Natural killer cell (primary cell): ENCODE measurements around the gene CST8. TPM values are rescaled to one million over a fixed set of nuclear protein-coding genes. Genes with fewer than 3 reads are reported as not detected.

Experiments used
- ATAC-seq, 3 donors: fragments of 150-1000 bp in 2 of 3; fragments of 200-7000 bp in 1 of 3; cut with Tn5 transposase; 1 replicate in 1 of 3; 2 replicates in 2 of 3; pipeline ENCODE4 v1.10.0; 2021; ENCODE audit warnings: mild to moderate bottlenecking in 2 of 3, moderate library complexity in 2 of 3
- DNase-seq, 2 donors: peaks; one replicate each; pipeline versions ENCODE4 v3.0.0 to v3.0.0-alpha.2; 2013 to 2021; ENCODE audit warnings: mixed read lengths in 1 of 2
- H3K27ac ChIP-seq: one replicate; pipeline ENCODE4 v1.5.1; 2013; ENCODE audit warnings: mild to moderate bottlenecking, low read length
- H3K27me3 ChIP-seq: one replicate; pipeline ENCODE4 v1.6.1; 2013; ENCODE audit warnings: low read length; ENCODE audit not compliant: control insufficient read depth, insufficient read depth
- H3K36me3 ChIP-seq: one replicate; pipeline ENCODE4 v1.6.1; 2013; ENCODE audit warnings: low read length; ENCODE audit not compliant: control insufficient read depth, insufficient read depth
- H3K4me1 ChIP-seq: one replicate; pipeline ENCODE4 v1.6.1; 2013; ENCODE audit warnings: low read length; ENCODE audit not compliant: control insufficient read depth, insufficient read depth
- H3K4me3 ChIP-seq: one replicate; pipeline ENCODE4 v1.5.1; 2013; ENCODE audit warnings: low read length
- H3K9me3 ChIP-seq: one replicate; pipeline ENCODE4 v1.6.1; 2013; ENCODE audit warnings: low read length; ENCODE audit not compliant: control insufficient read depth, insufficient read depth
- H3K27ac Mint-ChIP-seq, 2 donors: one replicate each; pipeline ENCODE4 v1.8.0; 2022; ENCODE audit warnings: mild to moderate bottlenecking in 2 of 2, mixed read lengths in 2 of 2, moderate library complexity in 1 of 2
- H3K27me3 Mint-ChIP-seq, 2 donors: one replicate each; pipeline ENCODE4 v1.8.0; 2022; ENCODE audit warnings: low read depth in 2 of 2, mixed read lengths in 2 of 2
- H3K36me3 Mint-ChIP-seq: one replicate; pipeline ENCODE4 v1.8.0; 2022; ENCODE audit warnings: mixed read lengths
- H3K4me1 Mint-ChIP-seq, 2 donors: one replicate each; pipeline ENCODE4 v1.8.0; 2022; ENCODE audit warnings: mixed read lengths in 2 of 2
- H3K4me3 Mint-ChIP-seq: one replicate; pipeline ENCODE4 v1.8.0; 2022; ENCODE audit warnings: mild to moderate bottlenecking, moderate library complexity, mixed read lengths
- H3K9me3 Mint-ChIP-seq, 2 donors: one replicate each; pipeline ENCODE4 v1.8.0; 2022; ENCODE audit warnings: mixed read lengths in 2 of 2
- CTCF ChIP-seq: fragments of 200-600 bp; IDR thresholded peaks from one replicate; pipeline ENCODE4 v1.8.0; 2022; ENCODE audit warnings: antibody characterized with exemption
- whole genome bisulfite sequencing: methylation state at CpG from one replicate; pipeline ENCODE4 v1.1.7; 2013; ENCODE audit warnings: missing lambda C conversion rate; ENCODE audit not compliant: insufficient coverage; 5-methylcytosine and 5-hydroxymethylcytosine counted together
- intact Hi-C: fragments of 100-400 bp; cut with micrococcal nuclease; formaldehyde crosslinking; loops from one replicate; pipeline ENCODE4 v1.14.2; 2022
- total RNA-seq, 4 donors: library from RNA; stranded (reverse); fragments of 120-200 nt in 1 of 4; gene quantifications; one replicate each; pipeline versions ENCODE4 v1.2.3 to v1.2.4, GENCODE V29; 2013 to 2022

Gene CST8
- total RNA-seq, 3 donors from 2014 or later (not counting 1 experiment from before 2014, with no cell fraction given) = not detected

DNA sequence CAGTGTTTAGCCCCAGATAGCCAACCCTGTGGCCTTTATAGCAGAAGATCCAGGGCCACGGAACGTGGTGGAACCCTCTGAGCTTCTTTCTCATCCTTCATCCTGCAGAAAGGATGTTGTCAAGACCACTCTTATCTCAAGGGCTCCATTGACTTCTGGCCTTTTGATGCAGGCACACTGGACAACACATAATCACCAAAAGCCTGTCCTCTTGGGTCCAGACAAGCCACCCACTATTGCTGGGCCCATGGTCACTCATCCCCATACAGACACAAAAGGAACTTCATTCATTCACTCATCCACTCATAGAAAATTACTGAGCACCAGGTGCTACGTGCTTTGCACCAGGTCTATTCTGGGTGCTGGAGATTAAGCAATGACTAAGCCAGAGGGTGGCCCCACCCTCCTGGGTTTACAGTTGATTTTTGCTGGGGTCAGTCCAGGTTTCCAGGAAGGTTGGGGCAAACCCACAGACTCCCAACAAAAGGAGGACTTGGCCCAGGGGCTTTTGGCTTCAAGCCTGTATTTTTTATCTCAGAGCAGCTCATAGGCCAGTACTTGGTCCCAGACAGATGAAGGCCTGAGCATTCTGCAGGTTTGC is 2.4 kb downstream of the CST8 start:
- Mint-ChIP-seq H3K9me3 (no peaks in the 10 kb centered on the region), H3K36me3 (peaks cover 7% of the 10 kb centered on the region), H3K4me3 (no peak overlapping the region), H3K27ac (no peak overlapping the region), H3K27me3 (no peaks in the 10 kb centered on the region), H3K4me1 (peaks cover 8 to 9% of the 10 kb centered on the region in 2 donors)
- Histone ChIP-seq H3K9me3 (no peaks in the 10 kb centered on the region), H3K4me1 (no peaks in the 10 kb centered on the region), H3K27me3 (no peaks in the 10 kb centered on the region), H3K4me3 (no peak overlapping the region), H3K27ac (no peak overlapping the region), H3K36me3 (no peaks in the 10 kb centered on the region)
- ATAC-seq (no peak), DNase-seq (no peak)
- TF ChIP-seq CTCF = no peak
- WGBS = 84% methylated on average over 3 of the region's 3 CpGs
- intact Hi-C loops = no loop called here

GRCh38 chr20:23497536-23497935 is 6.6 kb downstream of the CST8 start:
- Mint-ChIP-seq H3K36me3 (peaks cover 7% of the 10 kb centered on the region), H3K4me1 (no peaks in the 10 kb centered on the region), H3K4me3 (no peak overlapping the region), H3K27me3 (no peaks in the 10 kb centered on the region), H3K9me3 (no peaks in the 10 kb centered on the region), H3K27ac (no peak overlapping the region)
- Histone ChIP-seq H3K9me3 (no peaks in the 10 kb centered on the region), H3K27me3 (no peaks in the 10 kb centered on the region), H3K36me3 (no peaks in the 10 kb centered on the region), H3K4me3 (no peak overlapping the region), H3K4me1 (no peaks in the 10 kb centered on the region), H3K27ac (no peak overlapping the region)
- intact Hi-C loops = no loop called here
- no peak for DNase-seq
- 100% methylated on average over 1 of the region's 1 CpG for WGBS
- peak in 2 of 3 donors; percentile 28 to 53 for ATAC-seq
- no peak for TF ChIP-seq CTCF

GRCh38 chr20:23501926-23502325 is 11.0 kb downstream of the CST8 start:
- no peaks in the 10 kb centered on the region for H3K4me1 ChIP-seq
- DNase-seq (no peak), ATAC-seq (no peak)
- TF ChIP-seq CTCF = no peak
- Mint-ChIP-seq H3K4me3 (no peak overlapping the region), H3K36me3 (no peaks in the 10 kb centered on the region), H3K27ac (no peak overlapping the region), H3K4me1 (peaks cover 5 to 6% of the 10 kb centered on the region in 2 donors), H3K9me3 (no peaks in the 10 kb centered on the region), H3K27me3 (peaks cover 0 to 3% of the 10 kb centered on the region in 2 donors)
- no peaks in the 10 kb centered on the region for H3K27me3 ChIP-seq
- intact Hi-C loops = no loop called here
- no peak overlapping the region for H3K27ac ChIP-seq
- no peak overlapping the region for H3K4me3 ChIP-seq
- no peaks in the 10 kb centered on the region for H3K36me3 ChIP-seq
- no peaks in the 10 kb centered on the region for H3K9me3 ChIP-seq
- WGBS = 92% methylated on average over 4 of the region's 4 CpGs

DNA sequence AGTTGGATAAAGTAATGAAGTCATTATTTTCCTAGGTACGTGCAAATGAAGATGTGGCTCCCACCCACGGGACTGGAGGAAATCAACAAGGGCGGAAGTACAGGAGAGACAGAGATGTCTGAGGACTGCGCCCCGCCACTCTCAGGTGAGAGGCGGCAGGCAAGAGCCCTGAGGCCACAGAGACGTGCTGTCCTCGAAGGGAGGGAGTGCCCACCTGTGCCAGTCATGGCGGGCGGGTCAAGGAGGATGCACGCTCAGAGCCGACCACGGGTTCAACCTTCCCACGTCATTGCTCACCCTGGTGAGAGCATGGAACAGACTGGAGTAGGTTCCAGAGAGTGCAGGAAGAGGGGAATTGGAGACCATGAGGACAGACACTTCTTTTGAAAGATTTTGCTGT is 12.7 kb downstream of the CST8 start:
- Histone ChIP-seq H3K36me3 (no peaks in the 10 kb centered on the region), H3K4me1 (no peaks in the 10 kb centered on the region), H3K27me3 (no peaks in the 10 kb centered on the region), H3K27ac (no peak overlapping the region), H3K4me3 (no peak overlapping the region), H3K9me3 (no peaks in the 10 kb centered on the region)
- DNase-seq = no peak
- WGBS = 79% methylated on average over 14 of the region's 14 CpGs
- H3K27ac Mint-ChIP-seq = no peak overlapping the region
- TF ChIP-seq CTCF = no peak
- H3K27me3 Mint-ChIP-seq = peaks cover 0 to 3% of the 10 kb centered on the region in 2 donors
- no peaks in the 10 kb centered on the region for H3K36me3 Mint-ChIP-seq
- no peak overlapping the region for H3K4me3 Mint-ChIP-seq
- ATAC-seq = no peak
- H3K4me1 Mint-ChIP-seq = peaks cover 5 to 7% of the 10 kb centered on the region in 2 donors
- no peaks in the 10 kb centered on the region for H3K9me3 Mint-ChIP-seq
- intact Hi-C loops = no loop called here
